Thymus (tissue), 11 donors: Measurements from ENCODE around the gene CORO2B. TPM values are rescaled to one million over a fixed set of nuclear protein-coding genes. Genes with fewer than 3 reads are reported as not detected.

Experiments used
- DNase-seq, 9 donors: peaks; one replicate each; pipeline ENCODE4 v3.0.0-alpha.2; 2013; ENCODE audit warnings: low spot score in 9 of 9, low read depth in 6 of 9, missing footprints in 1 of 9
- H3K27ac ChIP-seq, 2 donors: one replicate each; pipeline ENCODE4 v1.5.1; 2013; ENCODE audit warnings: control low read depth in 1 of 2, low read depth in 1 of 2, low read length in 1 of 2, mild to moderate bottlenecking in 1 of 2, moderate library complexity in 1 of 2
- H3K27me3 ChIP-seq, 2 donors: one replicate each; pipeline ENCODE4 v1.5.1; 2013; ENCODE audit warnings: low read length in 1 of 2; ENCODE audit not compliant: control insufficient read depth in 2 of 2, insufficient read depth in 1 of 2
- H3K36me3 ChIP-seq, 2 donors: one replicate each; pipeline ENCODE4 v1.5.1; 2013; ENCODE audit warnings: low read length in 1 of 2, mild to moderate bottlenecking in 1 of 2, moderate library complexity in 1 of 2; ENCODE audit not compliant: control insufficient read depth in 2 of 2, insufficient read depth in 2 of 2
- H3K4me1 ChIP-seq, 2 donors: one replicate each; pipeline ENCODE4 v1.5.1; 2013; ENCODE audit warnings: low read length in 2 of 2; ENCODE audit not compliant: control insufficient read depth in 2 of 2, insufficient read depth in 2 of 2
- H3K4me3 ChIP-seq, 2 donors: one replicate each; pipeline ENCODE4 v1.5.1; 2013; ENCODE audit warnings: low read length in 2 of 2, control low read depth in 1 of 2, mild to moderate bottlenecking in 1 of 2
- H3K9me3 ChIP-seq, 2 donors: one replicate each; pipeline ENCODE4 v1.5.1; 2013; ENCODE audit warnings: low read length in 1 of 2, mild to moderate bottlenecking in 1 of 2; ENCODE audit not compliant: control insufficient read depth in 2 of 2, insufficient read depth in 1 of 2
- WGBS: extraction: QIAGEN DNeasy Blood & Tissue Kit; methylation state at CpG from one replicate; pipeline ENCODE4 v1.1.7; 2013; 5-methylcytosine and 5-hydroxymethylcytosine counted together
- polyA plus RNA-seq: library from polyadenylated mRNA; stranded (reverse); fragments of 200-250 nt; gene quantifications from one replicate; pipeline ENCODE4 v1.2.3, GENCODE V29; 2013
- total RNA-seq: library from RNA; stranded (reverse); fragments of 120-200 nt; gene quantifications from one replicate; pipeline ENCODE4 v1.2.4, GENCODE V29; 2013
- donor health status: healthy.

Gene CORO2B
- total and polyA plus RNA-seq, 2 donors, result 0.57 to 1.3 TPM

DNA sequence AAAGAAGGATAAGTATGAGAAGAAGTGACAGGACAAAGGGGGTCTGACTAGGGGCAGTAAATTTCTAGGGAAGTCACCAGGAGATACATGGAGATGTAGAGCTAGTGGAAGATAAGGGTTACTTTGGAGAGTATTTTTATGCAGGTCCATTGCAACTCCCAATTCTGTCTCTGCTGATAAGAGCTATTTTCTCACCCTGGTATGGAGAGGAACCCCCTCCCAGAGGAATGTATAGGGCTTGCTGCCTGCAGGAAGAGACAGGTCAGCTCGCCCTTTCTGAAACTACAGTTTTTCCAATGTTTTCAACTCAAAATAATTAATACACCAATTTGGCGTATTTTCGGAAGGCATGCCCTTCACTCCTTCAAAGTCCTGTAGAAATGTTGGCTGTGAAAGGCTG lies 11.4 kb upstream of the CORO2B start:
- Histone ChIP-seq H3K27ac (no peak overlapping the region), H3K4me3 (no peak overlapping the region), H3K36me3 (no peaks in the 10 kb centered on the region), H3K27me3 (peaks cover 0 to 9% of the 10 kb centered on the region in 2 donors), H3K9me3 (no peaks in the 10 kb centered on the region), H3K4me1 (no peaks in the 10 kb centered on the region)
- WGBS, result over 99% methylated on average over 3 of the region's 3 CpGs
- DNase-seq, result no peak

DNA sequence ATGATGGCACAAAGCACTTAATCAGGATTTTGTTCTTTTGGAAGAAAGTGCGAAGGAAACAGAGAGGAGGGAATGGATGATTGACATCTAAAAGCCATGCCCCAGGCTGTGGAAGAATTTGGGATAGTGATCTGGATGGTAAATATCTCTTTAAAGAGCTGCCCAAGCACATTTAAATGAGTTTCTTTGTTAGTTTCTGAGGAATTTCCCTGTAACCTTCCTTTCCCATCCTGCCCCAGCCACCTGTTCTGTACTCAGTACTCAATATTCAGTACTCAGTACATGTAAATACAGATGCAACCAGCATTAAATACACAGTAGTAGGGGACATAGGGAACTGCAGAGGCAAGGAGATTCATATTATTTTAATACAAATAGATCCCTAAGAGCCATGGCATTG lies 7.8 kb upstream of the CORO2B start:
- H3K9me3 ChIP-seq, result no peaks in the 10 kb centered on the region
- H3K27ac ChIP-seq, result no peak overlapping the region
- WGBS, result 96% methylated on average over 1 of the region's 1 CpG

DNA sequence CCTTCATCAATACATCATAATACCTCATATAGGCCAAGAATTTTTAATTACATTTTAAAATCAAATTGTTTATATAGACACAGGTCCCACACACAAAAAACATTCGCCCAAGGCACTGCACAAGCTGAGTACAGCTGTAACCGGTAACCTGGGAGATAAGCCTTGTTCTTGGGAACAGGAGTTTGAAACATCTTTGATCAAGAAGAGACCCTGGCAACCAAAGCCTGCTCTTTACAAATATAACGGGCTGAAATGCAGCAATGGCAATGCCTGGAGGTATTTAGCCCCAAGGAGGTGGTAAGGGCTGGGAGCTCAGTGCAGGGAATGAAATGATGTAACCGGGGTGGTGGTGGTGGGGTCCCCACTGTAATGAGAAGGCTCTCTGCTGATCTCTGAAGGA lies 7.2 kb upstream of the CORO2B start:
- Histone ChIP-seq H3K4me1 (no peaks in the 10 kb centered on the region), H3K27me3 (peaks cover 8 to 45% of the 10 kb centered on the region in 2 donors), H3K4me3 (no peak overlapping the region), H3K36me3 (no peaks in the 10 kb centered on the region), H3K27ac (no peak overlapping the region), H3K9me3 (no peaks in the 10 kb centered on the region)
- DNase-seq, result no peak
- 97% methylated on average over 4 of the region's 4 CpGs for WGBS

More for the DNA sequence above, 7.8 kb upstream of the CORO2B start:
- H3K27me3 ChIP-seq, result peaks cover 3 to 39% of the 10 kb centered on the region in 2 donors
- H3K4me1 ChIP-seq, result no peaks in the 10 kb centered on the region
- H3K36me3 ChIP-seq, result no peaks in the 10 kb centered on the region
- no peak overlapping the region for H3K4me3 ChIP-seq
- no peak for DNase-seq

DNA sequence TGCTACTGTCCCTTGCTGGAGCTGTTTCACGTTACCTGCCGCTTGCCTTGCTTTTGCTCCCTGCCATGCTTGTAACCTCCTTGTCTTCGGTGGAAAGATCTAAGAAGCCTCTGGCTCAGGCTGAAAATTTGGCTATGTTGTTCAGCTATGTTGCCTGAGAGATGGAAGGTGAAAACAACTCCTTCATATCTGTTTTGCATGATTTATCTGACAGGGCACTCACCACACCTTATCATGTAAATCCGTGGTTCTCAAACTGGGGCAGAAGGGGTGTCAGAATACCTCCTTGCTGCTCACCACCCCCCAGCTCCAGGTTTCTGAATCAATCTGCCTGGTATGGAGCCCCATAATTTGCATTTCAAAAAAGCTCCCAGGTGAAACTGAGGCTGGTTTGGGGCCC lies 6.5 kb upstream of the CORO2B start:
- H3K4me3 ChIP-seq, result no peak overlapping the region
- H3K9me3 ChIP-seq, result no peaks in the 10 kb centered on the region
- no peak overlapping the region for H3K27ac ChIP-seq
- no peak for DNase-seq
- no peaks in the 10 kb centered on the region for H3K36me3 ChIP-seq
- H3K4me1 ChIP-seq, result no peaks in the 10 kb centered on the region
- H3K27me3 ChIP-seq, result peaks cover 15 to 52% of the 10 kb centered on the region in 2 donors
- whole genome bisulfite sequencing, result 93% methylated on average over 4 of the region's 4 CpGs

DNA sequence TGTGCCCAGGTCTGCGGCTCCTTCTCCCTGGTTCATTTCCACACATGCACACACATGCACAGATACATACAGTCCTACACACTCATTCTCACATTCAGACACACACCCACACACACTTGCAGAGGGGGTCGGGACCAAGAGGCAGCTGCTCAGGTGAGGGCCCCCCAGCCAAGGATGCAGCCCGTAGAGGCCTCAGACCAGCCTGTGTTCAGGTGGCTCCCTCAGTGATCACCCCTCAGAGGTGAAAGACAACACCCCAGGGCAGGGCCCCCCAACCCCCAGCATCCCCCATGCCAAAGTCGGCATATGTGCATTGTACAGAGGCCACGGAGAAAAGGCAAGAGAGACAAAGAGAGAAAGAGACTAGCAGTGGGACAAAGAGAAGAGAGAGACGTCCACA lies 5.9 kb upstream of the CORO2B start:
- 94% methylated on average over 6 of the region's 6 CpGs for WGBS

DNA sequence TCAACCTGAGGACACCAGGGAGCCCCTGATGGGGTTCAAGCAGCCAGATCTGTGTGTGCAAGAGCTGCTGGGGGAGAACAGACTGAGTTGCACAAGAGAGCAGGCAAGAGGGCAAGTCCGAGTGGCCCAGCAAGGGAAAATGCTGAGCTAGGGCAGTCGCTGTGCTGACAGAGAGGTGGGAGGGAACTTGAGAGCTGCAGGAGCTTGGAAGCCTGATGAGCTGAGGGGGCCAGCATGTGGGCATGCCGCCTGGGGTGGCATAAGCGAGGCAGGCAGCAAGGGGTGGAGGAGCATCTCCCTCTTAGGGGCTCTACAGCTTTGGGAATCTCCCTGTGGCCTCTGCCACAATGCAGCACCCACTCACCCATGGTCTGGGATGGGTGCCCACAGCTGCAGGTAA lies 4.7 kb upstream of the CORO2B start:
- Histone ChIP-seq H3K27ac (no peak overlapping the region), H3K4me3 (no peak overlapping the region), H3K36me3 (no peaks in the 10 kb centered on the region), H3K9me3 (peaks cover 3 to 5% of the 10 kb centered on the region in 2 donors), H3K27me3 (peaks cover 31 to 68% of the 10 kb centered on the region in 2 donors), H3K4me1 (peaks cover 4 to 8% of the 10 kb centered on the region in 2 donors)
- DNase-seq, result no peak
- WGBS, result 95% methylated on average over 4 of the region's 4 CpGs

More for the DNA sequence above, 5.9 kb upstream of the CORO2B start:
- Histone ChIP-seq H3K27me3 (peaks cover 20 to 58% of the 10 kb centered on the region in 2 donors), H3K4me1 (peaks cover 0 to 3% of the 10 kb centered on the region in 2 donors), H3K27ac (no peak overlapping the region), H3K9me3 (peaks cover 0 to 1% of the 10 kb centered on the region in 2 donors), H3K4me3 (no peak overlapping the region), H3K36me3 (no peaks in the 10 kb centered on the region)
- DNase-seq, result no peak

DNA sequence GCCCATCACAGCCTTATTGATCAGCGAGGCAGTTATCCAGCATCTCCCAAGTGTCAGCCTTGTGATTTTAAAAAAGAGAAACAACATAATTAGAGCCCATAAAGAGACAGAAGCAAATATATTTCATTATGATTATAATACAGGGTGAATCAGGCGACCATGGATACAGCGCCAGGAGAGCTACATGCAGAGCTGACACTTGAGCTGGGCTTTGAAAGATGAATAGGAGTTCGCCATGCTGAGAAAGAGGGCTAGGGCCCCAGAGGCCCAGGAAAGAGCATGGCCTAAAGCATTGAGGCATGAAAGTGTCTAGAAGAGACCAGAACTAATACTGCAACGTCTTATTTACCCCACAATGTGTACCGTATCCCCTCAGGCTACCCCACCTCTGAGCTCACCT lies 4.2 kb upstream of the CORO2B start:
- no peak for DNase-seq
- Histone ChIP-seq H3K27ac (no peak overlapping the region), H3K4me3 (no peak overlapping the region), H3K27me3 (peaks cover 37 to 74% of the 10 kb centered on the region in 2 donors), H3K36me3 (no peaks in the 10 kb centered on the region), H3K4me1 (peaks cover 4 to 10% of the 10 kb centered on the region in 2 donors), H3K9me3 (peaks cover 3 to 5% of the 10 kb centered on the region in 2 donors)
- WGBS, result 96% methylated on average over 6 of the region's 6 CpGs

DNA sequence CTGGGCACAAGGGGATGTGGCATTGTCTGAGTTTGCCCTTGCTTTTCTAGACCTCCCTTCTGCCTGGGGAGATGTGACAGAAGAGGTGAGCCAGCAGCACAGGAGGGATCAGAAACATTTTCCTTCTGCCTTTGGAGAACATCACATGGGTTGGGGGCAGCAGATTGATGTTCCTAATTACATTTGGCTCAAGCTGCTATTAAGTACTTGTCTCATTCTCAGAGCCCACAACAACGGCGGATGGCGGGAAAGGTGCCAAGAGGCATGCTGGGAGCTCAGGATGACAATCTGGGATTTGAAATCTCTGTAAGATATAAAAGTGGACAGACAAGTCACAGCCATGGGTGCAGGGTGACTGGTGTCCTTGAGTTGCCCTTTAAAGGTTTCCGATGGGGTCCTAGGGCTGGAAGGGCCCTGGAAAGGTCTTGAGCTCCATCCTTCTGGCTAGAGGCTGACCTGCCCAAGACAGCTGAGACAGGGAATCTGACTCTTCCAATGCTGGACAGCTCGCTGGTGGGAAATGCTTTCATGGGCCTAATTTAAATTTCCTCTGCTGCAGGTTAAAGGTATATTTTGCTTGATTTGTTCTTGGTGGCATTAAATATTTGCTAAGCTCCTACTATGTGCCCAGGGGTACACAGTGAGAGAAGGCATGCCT lies 2.4 kb upstream of the CORO2B start:
- peaks cover 4 to 10% of the 10 kb centered on the region in 2 donors for H3K4me1 ChIP-seq
- H3K27ac ChIP-seq, result no peak overlapping the region
- no peaks in the 10 kb centered on the region for H3K36me3 ChIP-seq
- H3K9me3 ChIP-seq, result peaks cover 3 to 5% of the 10 kb centered on the region in 2 donors
- 96% methylated on average over 5 of the region's 5 CpGs for WGBS
- DNase-seq, result no peak
- H3K4me3 ChIP-seq, result no peak overlapping the region
- peaks cover 52 to 91% of the 10 kb centered on the region in 2 donors for H3K27me3 ChIP-seq

DNA sequence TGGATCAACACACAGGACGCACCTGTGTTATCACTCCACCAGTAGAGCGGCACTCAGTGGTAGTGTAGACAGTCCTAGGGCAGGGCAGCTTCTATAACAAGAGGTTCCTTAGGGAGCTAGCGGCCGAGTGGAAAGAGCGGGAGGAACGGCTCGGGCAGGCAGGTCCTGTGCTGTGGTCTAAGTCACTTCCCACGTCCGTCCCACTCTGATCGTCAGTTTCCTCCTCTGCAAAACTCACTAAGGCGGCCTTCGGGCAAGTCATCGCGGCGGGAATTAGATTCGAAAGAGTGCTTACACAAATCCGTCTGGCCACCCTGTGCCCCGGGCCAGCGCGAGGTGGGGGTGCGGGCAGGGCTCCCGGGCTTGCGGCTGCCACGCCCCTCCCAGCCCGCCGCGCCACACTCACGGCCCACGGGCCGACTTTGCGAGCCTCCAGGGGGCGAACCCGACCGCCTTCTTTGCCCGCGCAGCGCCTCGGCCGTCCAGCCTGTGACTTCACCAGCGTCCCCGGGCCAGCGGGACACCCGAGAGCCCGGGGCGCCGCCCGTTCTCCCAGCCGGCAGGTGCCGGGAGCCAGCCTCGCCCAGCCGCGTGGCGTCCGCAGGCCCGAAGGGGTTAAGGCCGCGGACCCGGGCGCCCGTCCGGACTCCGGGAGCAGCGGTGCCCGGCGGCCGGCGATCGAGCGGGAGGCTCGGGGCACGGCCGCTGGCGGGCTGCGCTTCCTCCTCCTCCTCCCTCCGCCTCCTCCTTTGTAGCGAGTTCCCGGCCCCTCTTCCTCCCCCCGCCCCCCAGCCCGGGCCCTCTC lies 416 bp upstream of the CORO2B start:
- Histone ChIP-seq H3K9me3 (peaks cover 3 to 5% of the 10 kb centered on the region in 2 donors), H3K27me3 (peaks cover 52 to 91% of the 10 kb centered on the region in 2 donors), H3K36me3 (no peaks in the 10 kb centered on the region), H3K27ac (no peak overlapping the region), H3K4me1 (peaks cover 4 to 10% of the 10 kb centered on the region in 2 donors), H3K4me3 (peak overlapping the region in 1 of 2 donors; percentile 46)
- WGBS, result under 1% methylated on average over 79 of the region's 79 CpGs
- peak in 1 of 9 donors; percentile 7 for DNase-seq
